NCI-H446 (cell line): ENCODE measurements around the gene MYO1B.
A peak's percentile ranks its signal among the peaks of the same experiment; 100 is the strongest.

Experiments used
- DNase-seq, 2 experiments: peaks; one replicate each; lab custom pipeline; 2025; lab: John Stamatoyannopoulos, UW

The MYO1B gene

DNA sequence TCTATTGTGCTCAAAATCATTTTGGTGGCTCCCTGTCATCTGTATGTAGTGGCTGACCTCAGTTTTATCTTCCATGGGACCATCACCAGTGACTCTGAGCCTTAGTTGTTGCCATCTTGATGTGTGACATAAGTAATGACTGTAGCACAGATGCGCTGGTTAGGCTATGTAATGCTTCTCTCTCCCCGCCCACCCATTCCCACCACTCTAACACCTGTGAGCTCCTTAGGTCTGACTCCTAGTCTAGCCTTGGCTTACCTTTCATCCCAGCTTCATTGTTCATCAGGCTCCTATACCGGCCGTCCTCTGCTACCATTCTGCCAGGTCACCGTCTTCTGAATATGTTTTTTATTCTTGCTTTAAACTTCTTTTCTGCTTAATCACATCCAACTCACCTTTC, 17.2 kb downstream of the MYO1B start:
- DNase-seq, result no peak

DNA sequence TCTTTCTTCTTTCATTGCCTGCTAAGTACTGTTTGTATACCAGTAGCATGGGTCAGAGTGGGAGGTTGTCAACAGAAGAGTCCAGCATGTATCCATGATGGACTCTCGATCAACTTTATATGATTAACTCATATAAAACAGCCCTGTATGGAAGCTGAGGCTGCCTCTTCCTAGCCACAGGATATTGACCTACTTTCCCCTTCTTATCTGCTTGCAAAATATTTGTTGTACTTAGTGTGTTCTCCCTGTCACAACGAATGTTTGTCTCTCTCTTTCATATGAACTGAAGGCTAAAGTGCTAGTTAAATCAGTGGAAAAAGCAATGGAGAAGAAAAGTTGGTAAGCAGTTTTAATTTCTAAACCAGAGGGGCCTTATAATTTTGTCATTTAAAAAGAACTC, 17.8 kb downstream of the MYO1B start:
- DNase-seq, result no peak

DNA sequence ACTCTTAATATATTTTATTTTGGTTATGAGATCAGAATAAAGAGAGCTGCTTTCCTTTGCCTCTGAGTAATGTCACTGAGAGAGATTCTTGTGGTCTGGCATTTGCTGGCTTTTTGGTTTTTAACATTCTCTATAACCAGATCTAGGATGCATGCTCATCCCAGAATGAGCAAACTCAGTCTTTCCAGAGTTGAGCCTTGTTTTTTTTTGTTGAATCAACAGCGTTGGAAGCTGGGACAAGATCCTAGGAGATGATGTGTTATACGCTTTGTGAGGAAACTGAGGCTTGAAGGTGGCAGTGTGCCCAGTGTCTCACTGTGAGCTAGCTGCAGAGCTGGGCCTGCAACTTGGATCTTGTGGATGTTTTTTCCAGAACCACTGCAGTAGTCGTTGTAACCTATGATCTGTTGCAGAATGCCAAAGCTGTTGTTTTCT, 19.5 kb downstream of the MYO1B start:
- DNase-seq, result no peak

DNA sequence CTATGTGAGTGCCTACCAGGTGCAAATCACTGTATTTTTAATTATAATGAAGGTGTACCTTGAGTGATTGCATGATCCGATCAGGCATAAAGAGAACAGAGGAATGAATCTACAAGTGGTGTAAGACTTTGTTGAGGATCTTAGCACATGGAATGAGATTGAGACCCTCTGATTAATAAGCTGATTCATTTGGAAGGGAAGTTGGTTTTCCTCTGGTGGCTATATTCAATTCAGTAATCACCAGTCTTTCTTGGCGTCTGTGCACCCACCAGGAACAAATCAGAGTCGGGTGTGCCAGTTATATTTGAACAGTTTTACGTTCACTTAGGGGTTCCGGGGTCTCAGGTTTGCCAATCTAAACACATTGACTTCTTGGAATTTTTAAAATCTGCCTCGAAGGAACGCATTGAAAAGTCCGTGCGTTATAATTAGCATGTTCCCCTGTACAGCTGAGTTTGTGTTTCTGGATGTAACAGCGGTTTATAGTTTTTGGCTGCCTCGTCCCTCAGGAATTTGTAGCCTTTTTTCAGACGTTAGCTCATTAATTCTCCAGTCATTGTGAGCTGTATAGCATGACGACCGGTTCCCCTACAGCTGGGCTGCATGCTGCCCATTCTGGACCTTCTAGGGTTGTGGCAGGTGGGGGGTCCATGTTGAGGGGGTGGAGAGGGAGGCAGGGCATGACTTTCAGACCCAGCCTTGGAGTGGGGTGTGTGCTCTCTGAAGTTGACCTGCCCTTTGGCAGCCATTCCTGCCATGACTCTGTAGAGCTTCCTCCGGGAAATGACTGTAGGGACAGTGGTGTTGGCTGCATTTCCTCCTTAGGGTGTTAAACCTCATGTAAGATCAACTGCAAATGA, 20.3 kb downstream of the MYO1B start:
- DNase-seq, result no peak

DNA sequence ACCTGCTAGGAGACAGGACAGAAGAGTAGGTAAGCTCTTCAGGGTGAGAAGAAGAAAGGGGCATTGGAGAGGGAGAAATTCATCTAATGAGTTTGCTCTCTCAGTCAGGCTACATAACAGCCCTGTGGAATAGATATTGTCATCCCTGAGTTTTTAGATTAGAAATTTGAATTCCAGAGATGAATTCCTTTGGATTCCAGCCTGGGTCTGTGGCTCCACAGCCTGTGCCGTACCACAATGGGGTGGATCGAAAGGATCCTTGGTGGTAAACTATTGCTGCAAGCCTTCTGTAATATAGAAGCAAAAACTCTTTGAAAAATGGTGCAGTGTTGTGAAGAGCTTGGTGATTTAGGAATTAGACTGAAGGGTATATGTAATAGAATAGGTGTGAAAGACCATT, 21.0 kb downstream of the MYO1B start:
- DNase-seq, result no peak

DNA sequence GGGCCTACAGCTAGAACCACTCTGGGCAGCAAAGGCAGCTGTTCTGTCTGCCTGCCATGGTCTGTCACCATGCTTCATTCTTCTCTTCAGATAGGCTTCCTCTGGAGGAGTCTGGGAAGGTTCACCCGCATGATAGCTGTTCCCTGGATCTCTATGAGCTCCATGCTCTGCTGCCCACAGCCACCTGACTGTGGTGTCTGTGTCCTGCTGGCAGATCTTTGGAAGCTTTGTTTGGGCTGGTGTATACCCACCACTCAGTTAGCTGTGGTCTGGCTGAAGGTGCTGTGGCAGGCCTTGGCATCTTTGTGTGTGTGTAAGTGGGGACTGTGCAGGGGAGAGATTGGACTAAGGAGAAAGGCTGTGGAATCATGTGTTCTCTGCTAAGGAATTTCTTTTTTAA, 23.4 kb downstream of the MYO1B start:
- DNase-seq, result no peak

DNA sequence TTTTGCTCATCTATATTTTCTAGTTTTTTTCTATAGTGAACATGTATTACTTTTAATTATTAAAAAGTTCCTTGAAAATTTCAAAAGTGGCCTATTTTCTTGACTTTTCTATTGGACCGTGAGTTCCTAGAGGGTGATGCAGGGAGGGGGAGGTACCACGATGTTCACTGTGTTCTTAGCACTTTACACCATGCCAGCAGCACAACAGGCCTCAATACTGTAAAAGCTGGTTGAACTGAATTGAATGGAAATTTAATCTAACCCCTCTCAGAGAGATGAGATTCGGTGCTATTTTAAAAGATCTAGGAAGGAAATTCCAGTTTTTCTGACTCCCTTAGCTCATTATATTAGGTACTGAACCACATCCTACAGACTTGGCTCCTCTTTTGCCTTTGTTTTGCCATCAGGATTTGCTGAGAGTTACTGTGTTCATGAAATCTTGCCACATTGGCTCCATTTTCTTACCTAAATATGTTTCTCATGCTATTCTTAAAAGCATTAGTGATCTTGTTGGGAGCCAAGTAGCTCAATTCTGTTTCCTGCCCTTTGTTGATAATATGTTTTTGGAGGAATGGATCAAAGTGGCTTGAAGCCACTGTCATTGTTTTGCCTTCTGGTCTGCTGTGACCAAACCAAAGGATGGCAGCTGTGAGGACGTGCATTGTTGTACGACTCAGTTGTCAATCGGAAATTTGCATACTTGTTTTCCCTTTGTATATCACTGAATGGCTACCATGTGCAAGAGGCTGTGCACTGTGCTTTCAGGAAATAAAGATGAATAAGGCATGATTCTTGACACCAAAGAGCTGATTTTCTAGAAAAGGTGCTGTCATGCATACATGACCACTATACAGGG, 25.3 kb downstream of the MYO1B start:
- DNase-seq, result peak in 1 of 2 experiments; percentile 15

DNA sequence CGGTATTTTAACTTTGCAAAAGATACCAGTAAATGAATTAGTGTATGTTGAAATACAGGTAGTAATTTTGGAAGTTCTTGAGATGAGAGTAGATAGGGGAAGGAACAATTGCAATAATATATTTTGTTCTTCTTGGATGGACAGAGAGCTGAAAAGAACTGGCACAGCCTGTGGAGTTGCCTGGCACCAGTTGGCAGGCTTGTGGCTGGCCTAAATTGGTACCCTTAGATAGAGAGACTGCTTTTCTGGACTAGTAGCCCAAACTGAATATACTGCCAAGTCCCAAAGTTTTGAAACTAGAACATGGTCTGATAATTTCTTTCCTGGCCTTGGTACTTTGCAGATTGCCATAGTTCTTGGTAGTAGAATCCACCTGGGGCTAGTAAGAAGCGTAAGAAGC, 26.9 kb downstream of the MYO1B start:
- no peak for DNase-seq

DNA sequence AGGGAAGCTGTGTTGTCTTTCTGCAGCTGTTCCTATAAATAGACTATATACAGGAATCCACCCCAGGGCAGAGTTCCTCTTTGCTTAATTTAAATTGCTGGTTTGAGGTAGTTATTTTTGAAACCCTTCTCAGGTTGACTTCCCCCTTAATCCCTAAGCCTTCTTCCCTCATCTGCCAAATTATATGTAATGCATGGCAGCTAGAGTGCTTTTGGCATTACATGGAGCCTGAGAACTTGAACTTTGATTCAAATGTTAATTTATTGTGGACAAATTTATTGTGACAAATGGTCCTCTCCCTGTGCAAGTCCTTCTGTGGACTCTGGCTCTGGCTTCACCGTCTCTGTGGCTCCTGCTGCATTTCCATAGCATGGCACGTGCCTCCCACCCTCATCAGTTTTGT, 29.2 kb downstream of the MYO1B start:
- DNase-seq, result no peak

DNA sequence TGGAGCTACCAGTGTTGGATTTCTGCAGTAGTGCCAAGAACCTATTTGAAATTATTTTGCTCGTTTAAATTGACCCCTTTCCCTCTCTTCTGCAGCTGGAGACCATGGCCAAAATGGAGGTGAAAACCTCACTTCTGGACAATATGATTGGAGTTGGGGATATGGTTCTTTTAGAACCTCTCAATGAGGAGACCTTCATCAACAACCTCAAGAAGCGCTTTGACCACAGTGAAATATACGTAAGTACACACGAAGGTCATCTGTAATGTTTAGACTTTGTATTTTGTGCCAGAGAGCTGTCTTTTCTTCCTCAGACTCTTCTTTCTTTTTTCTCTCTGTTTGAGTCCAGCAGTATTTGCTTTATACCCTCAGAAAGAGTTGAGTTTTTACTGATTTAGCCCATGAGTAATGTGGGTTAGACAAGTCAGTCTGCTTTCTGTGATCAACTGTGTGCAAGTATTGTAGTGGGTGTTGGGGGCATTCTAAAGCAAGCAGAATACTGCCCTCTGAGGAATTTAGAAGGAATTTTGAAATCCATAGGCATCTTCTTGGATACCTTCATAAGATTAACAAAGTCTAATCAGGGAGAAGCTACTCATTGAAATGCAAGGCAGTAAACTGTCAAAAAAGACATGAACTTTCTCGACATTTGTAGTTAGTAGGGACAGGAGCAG, 31.7 kb downstream of the MYO1B start:
- DNase-seq, result no peak

DNA sequence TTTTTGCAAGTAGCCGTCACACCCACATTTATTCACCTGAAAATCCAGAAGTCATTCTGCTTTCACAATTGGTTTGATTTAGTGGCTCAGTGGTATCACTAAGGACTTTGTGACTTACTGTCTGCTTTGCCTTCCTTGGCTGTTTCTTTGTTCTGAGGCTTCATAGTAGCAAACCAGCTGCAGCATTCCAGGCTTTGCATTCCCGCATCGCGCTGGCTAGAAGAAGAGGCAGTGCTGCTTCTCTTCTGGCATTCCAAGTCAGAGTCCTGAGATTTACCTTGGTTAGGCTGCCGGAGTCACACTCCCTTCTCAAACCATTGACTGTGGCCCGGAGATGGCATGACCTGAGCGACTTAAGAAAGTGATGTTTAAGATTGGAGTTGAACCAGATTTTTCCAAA, 35.1 kb downstream of the MYO1B start:
- no peak for DNase-seq

DNA sequence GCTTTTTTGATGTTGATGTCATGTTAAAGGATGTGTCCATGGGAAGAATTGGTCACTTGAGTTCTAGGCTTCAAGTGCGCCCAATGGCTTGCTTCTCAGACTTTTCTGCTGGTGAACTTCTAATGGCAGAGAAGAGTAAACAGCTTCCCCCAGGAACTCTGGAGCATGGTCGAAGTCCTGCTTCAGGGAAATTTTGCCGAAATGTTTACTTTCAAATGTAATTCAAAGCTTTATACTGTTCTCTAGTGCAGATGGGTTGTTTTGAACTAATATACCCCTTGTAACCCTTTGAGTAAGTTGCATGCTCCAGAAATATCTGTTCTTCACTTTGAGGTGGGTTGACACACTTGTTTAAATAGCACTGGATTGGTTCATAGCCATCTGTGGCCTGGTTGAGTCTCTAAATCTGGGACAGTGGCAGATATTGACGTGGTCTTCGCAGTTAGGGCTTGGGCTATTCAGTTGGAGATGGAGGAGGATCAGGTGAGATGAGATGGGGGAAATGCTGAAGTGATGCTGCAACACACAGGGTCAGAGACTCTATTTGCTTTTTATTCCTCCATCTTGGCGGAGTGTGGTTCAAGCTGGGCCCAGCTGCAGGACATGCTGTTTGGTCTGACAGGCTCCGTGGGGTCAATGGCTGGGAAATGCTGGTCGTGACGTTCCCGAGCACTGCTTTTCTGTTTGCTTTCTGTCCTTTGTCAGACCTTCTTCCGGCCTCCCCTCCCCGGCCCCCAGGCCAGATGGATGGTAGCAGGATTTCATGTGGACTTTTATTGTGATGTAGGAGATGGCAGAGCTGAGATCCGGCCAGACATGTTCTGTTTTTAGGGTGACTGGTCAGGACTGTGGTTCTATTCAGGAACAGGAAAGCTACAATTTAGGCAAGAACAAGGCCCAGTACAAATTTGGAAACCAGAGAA, 35.9 kb downstream of the MYO1B start:
- no peak for DNase-seq

DNA sequence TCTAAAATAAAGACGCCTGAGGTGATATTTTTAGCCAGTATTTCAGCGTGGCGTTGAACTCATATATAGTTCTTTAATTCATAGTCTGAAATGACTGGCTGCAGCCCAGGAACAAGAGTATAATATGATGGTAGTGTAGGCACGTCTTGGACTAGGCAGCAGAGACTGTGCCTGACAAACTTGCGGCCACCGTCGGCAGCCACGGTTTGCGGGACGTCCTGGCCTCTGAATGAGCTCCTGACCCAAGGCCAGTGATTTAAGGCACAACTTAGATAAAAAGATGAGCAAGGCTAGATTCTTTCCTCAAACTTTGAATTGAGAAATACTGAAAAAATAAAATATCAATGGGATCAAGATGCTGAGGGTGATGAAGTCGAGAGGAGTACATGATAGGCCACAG, 40.0 kb downstream of the MYO1B start:
- DNase-seq, result no peak

DNA sequence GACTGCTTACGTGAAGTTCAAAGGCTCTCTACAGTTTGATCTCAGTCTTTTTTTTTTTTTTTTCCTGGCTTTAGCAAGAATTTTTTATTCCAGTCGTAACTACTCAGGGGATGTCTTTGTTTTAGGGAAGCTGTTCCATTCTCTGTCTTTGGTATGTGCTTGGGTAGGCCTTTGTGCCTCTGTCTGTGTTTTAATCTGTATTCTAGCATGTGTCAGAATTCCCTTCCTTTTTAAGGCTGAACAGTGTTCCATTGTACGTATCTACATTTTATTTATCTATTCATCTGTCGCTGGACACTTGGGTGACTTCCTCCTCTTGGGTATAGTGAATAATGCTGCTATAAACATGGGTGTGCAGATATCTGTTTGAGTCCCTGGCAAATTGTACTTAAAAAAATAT, 42.6 kb downstream of the MYO1B start:
- no peak for DNase-seq

DNA sequence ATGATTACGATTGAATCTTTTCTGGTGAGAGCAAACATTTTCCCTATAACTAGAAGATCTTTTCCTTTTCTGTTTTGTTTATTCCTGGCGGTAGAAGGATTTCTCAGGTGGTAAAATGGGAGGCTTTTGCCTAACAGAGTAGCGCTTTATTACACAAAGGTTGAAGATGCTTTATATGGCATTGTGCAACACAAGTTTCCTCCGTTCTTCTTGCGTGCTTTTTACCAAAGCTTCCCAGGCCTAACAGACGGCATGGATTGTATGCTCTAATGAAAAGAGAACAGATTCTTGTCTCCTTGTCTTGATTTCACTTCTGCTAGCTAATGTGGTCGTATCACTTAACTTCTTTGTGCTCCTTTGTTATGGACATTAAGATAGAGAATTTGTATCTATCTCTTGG, 43.8 kb downstream of the MYO1B start:
- no peak for DNase-seq

DNA sequence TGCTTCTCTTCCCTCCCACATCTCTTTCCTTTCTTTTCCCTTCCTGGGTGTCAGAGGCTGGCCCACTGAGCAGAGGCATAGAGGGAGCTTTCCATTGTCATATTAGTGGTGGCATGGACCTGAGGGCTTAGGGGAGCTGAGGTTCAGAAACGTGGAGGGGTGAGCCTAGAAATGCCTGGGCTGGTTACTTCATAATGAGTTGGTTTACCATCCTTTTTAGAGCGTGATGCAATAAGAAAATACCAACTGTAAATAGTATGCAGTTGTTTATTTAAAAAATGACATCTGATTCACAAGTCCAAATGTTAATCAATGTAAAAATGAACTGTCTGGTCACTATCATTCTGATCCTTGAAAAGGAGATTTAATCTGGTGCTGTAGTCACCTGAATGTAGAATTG, 46.3 kb downstream of the MYO1B start:
- DNase-seq, result no peak

DNA sequence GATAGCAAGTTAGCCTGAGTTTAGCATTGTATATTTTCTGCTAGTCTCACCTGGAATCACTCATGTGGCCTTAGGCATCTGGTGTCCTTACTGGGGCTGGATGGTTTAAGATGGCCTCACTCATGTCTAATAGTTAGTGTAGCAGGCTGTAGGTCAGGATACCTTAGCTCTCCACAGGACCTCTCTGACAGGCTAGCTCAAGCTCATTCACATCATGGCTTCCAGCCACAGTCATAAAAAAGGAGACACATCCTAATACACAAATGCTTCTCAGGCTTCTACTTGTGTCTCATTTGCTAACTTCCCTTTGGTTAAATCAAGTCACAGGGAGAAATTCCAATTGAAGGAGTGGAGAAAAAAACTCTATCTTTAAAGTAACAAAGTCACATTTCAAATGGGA, 47.7 kb downstream of the MYO1B start:
- DNase-seq, result no peak

DNA sequence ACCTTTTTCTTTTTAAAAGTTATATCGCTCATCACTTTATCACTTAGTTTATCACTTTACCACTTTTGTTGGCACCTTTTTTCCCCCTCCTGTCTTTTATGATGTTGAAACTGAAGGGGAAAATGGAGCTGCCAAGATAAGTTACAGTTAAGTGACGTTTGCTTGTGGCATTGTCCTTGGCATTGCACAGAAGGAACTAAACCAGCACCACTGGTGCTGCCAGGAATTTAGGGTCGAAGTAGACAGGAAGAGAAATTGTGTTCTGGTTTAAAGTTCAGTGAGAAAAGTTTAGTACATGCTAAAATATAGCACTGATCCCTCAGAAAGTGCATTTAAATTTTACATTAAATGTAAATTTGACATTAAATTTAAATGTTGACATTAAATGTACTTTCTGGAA, 49.9 kb downstream of the MYO1B start:
- no peak for DNase-seq

DNA sequence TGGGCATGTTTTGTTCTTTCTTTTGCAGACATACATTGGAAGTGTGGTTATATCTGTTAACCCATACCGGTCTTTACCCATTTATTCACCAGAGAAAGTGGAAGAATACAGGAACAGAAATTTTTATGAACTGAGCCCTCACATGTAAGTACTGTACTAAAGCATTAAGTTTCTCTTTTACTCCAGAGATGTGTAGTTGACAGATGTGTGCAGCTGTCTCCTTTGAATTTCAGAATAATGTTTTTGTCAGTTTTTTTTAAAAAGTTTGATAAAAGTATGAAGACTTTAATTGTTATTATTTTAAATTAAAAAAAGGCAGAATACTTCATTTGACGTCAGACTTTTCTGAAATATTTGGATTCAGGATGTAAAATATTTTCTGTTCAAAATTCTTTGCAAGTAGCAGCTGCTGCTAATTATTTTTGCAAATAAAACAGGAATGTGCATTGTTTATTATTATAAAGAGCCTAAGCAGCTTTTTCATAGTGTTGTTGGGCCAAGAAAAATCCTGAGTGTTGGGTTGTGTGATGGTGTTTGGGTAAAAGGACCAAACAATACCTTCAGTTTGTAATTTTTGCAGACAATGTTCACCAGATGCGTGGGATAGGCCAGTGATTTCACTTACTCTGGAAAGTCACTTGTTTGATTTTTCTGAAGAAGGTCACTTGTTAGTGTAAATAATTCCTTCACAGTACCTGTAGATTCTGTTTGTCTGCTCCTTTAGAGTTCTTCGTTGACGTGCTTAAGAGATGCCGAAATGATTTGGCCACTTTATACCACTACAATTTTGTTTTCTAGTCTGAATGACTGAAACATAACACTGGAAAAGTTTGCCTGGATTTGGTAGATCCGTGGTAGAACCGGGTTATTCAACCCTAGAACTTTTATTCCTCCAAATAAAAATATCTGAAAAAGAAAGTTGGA, 51.1 kb downstream of the MYO1B start:
- DNase-seq, result no peak

DNA sequence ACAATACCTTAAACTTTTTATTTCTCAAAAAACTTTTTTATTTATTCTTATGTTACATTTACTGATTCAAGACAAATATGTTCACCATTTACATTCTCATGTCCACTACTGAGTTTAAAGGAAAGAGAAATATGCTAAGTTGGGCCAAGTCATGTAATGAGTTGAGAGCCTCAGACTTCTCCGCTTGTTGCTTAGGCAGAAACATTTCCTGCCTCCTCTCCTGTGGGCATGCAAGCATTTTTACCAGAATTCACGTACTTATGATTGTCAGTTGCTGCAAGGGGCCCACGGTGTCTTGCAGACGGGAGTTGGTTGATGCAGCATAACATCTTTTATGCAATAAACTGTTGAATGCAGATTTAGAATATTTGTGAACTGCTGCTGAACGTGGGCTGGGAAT, 51.8 kb downstream of the MYO1B start:
- no peak for DNase-seq

DNA sequence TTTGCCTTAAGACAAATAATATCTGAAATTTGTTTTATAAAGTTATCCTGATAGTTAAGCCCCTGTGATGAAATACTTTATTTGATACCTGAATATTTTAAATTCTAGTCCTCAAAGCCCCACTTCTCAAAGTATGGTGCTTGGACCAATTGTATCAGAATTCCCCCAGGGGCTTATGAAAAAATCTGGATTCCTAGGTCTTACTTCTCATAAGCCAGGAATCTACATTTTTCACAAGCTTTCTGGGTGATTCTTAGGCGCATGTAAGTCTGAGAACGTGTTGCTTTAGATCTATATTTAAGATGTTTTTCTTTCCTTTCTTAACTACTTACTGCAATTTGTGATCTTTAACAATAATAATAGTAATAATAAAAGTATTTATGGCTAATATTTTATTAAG, 53.1 kb downstream of the MYO1B start:
- no peak for DNase-seq
